GM12874 (cell line): Measurements from ENCODE around the gene RNF152.

Experiments used
- CTCF ChIP-seq: IDR thresholded peaks from 2 replicates; pipeline ENCODE4 v1.5.1; 2011; ENCODE audit warnings: low read depth, mild to moderate bottlenecking, control low read depth, low read length, moderate library complexity; ENCODE audit not compliant: insufficient read depth

The RNF152 gene

GRCh38 chr18:61827591-61827990, 65.2 kb downstream of the RNF152 start:
- no peak for TF ChIP-seq CTCF

- TF ChIP-seq CTCF: no peak
Observed at GRCh38 chr18:61825386-61825785, 67.4 kb downstream of the RNF152 start.

GRCh38 chr18:61824733-61825363, 68.0 kb downstream of the RNF152 start:
- TF ChIP-seq CTCF: no peak

- TF ChIP-seq CTCF: no peak
Observed at GRCh38 chr18:61823595-61823994, 69.2 kb downstream of the RNF152 start.

- TF ChIP-seq CTCF: no peak
Observed at GRCh38 chr18:61822879-61823278, 69.9 kb downstream of the RNF152 start.

- TF ChIP-seq CTCF: no peak
Observed at GRCh38 chr18:61821748-61822147, 71.1 kb downstream of the RNF152 start.

- no peak for TF ChIP-seq CTCF
Observed at GRCh38 chr18:61820882-61821281, 71.9 kb downstream of the RNF152 start.
